Adrenal gland (tissue), 5 donors: ENCODE measurements around the gene ISCU.

Experiments used
- CTCF ChIP-seq, 6 experiments: fragments of 450-650 bp in 4 of 6; fragments of 200-600 bp in 2 of 6; sonication (generic) in 1 of 6; IDR thresholded peaks; 1 replicate in 5 of 6; 2 replicates in 1 of 6; pipeline versions ENCODE4 v1.5.1 to v1.8.0; 2016 to 2021; ENCODE audit warnings: antibody characterized with exemption in 6 of 6, mild to moderate bottlenecking in 2 of 6, moderate library complexity in 1 of 6
- POLR2A ChIP-seq, 2 donors: fragments of 450-650 bp; IDR thresholded peaks; one replicate each; pipeline ENCODE4 v1.6.1; 2017; ENCODE audit warnings: antibody characterized with exemption in 2 of 2, mild to moderate bottlenecking in 2 of 2, moderate library complexity in 1 of 2
- donor health status: DM: no; HTN: no; CAD: no.

- TF ChIP-seq CTCF (IDR thresholded peaks at IDR 0.05): no peak
- no peak for TF ChIP-seq POLR2A (IDR thresholded peaks at IDR 0.05)
These were observed 43.5 kb downstream of the ISCU start for GRCh38 chr12:108605690-108606406.
